ENCODE results near the gene DMXL1.

Gene DMXL1

DNA sequence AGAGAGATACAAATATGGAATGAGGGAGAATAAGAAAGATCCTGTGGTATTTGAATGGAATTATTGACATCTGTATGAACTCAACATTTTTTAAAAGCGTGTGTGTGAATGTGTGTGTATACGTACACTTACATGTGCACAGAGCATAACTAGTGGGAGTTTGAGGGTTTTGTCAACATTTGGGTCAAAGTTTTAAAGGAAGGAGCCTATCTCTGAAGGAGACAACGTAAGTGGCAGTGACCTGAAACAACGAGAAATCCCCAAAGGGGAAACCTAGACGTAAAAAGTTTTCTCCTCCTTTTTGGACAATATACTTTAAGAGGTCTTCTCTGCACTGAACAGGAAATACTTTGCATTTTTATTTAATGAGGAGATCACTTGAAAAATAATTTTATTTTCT, 42.3 kb upstream of the DMXL1 start:
- ATAC-seq (ENCODE audit: low read depth) (no peak), DNase-seq (ENCODE audit: low spot score) (no peak)
- TF ChIP-seq, protein P1, sequence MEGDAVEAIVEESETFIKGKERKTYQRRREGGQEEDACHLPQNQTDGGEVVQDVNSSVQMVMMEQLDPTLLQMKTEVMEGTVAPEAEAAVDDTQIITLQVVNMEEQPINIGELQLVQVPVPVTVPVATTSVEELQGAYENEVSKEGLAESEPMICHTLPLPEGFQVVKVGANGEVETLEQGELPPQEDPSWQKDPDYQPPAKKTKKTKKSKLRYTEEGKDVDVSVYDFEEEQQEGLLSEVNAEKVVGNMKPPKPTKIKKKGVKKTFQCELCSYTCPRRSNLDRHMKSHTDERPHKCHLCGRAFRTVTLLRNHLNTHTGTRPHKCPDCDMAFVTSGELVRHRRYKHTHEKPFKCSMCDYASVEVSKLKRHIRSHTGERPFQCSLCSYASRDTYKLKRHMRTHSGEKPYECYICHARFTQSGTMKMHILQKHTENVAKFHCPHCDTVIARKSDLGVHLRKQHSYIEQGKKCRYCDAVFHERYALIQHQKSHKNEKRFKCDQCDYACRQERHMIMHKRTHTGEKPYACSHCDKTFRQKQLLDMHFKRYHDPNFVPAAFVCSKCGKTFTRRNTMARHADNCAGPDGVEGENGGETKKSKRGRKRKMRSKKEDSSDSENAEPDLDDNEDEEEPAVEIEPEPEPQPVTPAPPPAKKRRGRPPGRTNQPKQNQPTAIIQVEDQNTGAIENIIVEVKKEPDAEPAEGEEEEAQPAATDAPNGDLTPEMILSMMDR (IDR thresholded peaks at IDR 0.05; ENCODE audit: poor library complexity, severe bottlenecking) = no peak
- Histone ChIP-seq H3K36me3 (ENCODE audit: low read depth) (no peaks in the 10 kb centered on the region), H3K27ac (ENCODE audit: poor library complexity, severe bottlenecking) (no peak overlapping the region), H3K4me1 (ENCODE audit: insufficient read depth, poor library complexity, severe bottlenecking) (no peaks in the 10 kb centered on the region), H3K4me3 (ENCODE audit: severe bottlenecking) (no peak overlapping the region), H3K9me3 (ENCODE audit: severe bottlenecking) (no peaks in the 10 kb centered on the region), H3K27me3 (ENCODE audit: insufficient read depth, poor library complexity, severe bottlenecking) (no peaks in the 10 kb centered on the region)

DNA sequence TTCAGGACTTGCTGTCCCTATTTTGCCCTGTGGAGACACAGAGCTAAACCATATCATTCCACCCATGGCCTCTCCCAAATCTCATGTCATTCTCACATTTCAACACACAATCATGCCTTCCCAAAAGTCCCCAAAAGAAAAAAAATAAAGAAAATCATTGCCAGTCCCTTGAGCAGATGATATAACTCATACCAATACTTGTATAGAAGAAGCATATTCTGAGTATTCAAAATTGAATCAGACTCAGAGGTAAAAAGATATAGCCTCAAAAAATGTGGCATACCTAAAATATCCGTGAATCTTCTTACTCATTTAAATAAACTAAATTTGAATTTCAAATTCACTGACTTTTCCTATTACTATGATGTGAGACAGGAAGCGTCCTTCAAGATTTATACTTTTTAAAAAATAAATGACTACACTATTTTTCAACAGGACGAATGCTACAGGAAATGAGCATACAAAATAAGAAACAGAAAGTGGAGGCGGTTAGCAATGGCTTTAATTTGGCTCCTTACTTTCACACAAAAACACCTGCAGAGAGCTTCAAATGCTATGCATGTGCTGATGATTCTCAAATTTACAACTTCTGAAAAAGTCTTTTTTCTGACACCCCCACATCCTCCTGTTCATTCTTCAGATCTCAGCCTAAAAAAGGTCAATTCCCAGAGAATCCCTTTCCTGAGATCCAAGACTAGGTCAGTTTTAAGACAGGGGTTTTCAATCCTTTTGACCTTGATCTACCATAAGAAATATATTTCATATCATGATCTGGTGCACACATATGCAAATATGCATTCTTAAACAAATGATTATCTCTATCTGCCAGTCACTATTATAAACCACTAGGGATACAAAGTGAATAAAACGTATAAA, 39.6 kb upstream of the DMXL1 start:
- DNase-seq (ENCODE audit: low spot score) = no peak
- no peak for ATAC-seq (ENCODE audit: low read depth)
- H3K4me1 ChIP-seq (ENCODE audit: insufficient read depth, poor library complexity, severe bottlenecking) = peaks cover 7% of the 10 kb centered on the region
- H3K27me3 ChIP-seq (ENCODE audit: insufficient read depth, poor library complexity, severe bottlenecking) = no peaks in the 10 kb centered on the region
- no peak overlapping the region for H3K27ac ChIP-seq (ENCODE audit: poor library complexity, severe bottlenecking)
- no peak overlapping the region for H3K4me3 ChIP-seq (ENCODE audit: severe bottlenecking)
- TF ChIP-seq, protein P1 (IDR thresholded peaks at IDR 0.05; ENCODE audit: poor library complexity, severe bottlenecking) = no peak
- H3K9me3 ChIP-seq (ENCODE audit: severe bottlenecking) = no peaks in the 10 kb centered on the region
- no peaks in the 10 kb centered on the region for H3K36me3 ChIP-seq (ENCODE audit: low read depth)

DNA sequence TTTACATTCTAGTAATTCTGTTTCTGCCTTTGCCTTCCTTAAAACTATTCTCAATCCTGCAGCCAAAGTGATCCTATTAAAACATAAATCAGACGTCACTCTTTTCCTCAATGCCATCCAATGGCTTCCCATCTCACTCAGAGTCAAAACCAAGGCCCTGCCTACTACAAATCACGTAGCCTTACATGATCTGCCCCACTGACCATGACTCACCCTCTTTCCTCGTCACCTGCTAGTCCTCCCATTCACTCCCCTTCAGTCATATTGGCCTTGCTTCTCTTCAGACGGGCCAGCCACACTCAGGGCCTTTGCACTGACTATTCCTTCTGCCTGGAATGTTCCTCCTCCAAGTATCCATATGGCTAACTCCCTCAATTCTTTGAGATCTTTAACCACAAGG, 39.0 kb upstream of the DMXL1 start:
- ATAC-seq (ENCODE audit: low read depth) (no peak), DNase-seq (ENCODE audit: low spot score) (no peak)
- TF ChIP-seq, protein P1 (IDR thresholded peaks at IDR 0.05; ENCODE audit: poor library complexity, severe bottlenecking) = no peak
- Histone ChIP-seq H3K27ac (ENCODE audit: poor library complexity, severe bottlenecking) (no peak overlapping the region), H3K27me3 (ENCODE audit: insufficient read depth, poor library complexity, severe bottlenecking) (no peaks in the 10 kb centered on the region), H3K4me1 (ENCODE audit: insufficient read depth, poor library complexity, severe bottlenecking) (peaks cover 11% of the 10 kb centered on the region), H3K9me3 (ENCODE audit: severe bottlenecking) (no peaks in the 10 kb centered on the region), H3K36me3 (ENCODE audit: low read depth) (no peaks in the 10 kb centered on the region), H3K4me3 (ENCODE audit: severe bottlenecking) (no peak overlapping the region)

DNA sequence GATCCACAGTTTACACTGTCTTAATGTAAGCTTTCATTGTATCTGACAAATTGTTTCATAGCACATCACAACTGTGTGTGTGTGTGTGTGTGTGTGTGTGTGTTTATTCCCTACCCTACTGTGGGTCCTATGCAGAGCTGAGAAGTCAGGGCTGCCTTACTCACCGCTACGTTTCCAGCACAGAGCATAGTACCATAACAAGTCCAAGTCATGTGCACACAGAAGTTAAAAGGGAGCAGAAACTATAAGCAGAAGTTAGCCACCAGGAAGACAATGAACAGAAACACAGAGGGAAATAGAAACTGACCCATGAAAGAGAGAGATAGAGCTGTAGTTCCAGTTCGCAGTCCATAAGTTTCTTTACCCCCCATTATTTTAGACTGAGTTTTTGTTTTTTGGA, 38.2 kb upstream of the DMXL1 start:
- Histone ChIP-seq H3K27ac (ENCODE audit: poor library complexity, severe bottlenecking) (no peak overlapping the region), H3K4me1 (ENCODE audit: insufficient read depth, poor library complexity, severe bottlenecking) (peaks cover 11% of the 10 kb centered on the region), H3K4me3 (ENCODE audit: severe bottlenecking) (no peak overlapping the region), H3K27me3 (ENCODE audit: insufficient read depth, poor library complexity, severe bottlenecking) (no peaks in the 10 kb centered on the region), H3K36me3 (ENCODE audit: low read depth) (no peaks in the 10 kb centered on the region), H3K9me3 (ENCODE audit: severe bottlenecking) (no peaks in the 10 kb centered on the region)
- TF ChIP-seq, protein P1 (IDR thresholded peaks at IDR 0.05; ENCODE audit: poor library complexity, severe bottlenecking) = no peak
- DNase-seq (ENCODE audit: low spot score) (no peak), ATAC-seq (ENCODE audit: low read depth) (no peak)

DNA sequence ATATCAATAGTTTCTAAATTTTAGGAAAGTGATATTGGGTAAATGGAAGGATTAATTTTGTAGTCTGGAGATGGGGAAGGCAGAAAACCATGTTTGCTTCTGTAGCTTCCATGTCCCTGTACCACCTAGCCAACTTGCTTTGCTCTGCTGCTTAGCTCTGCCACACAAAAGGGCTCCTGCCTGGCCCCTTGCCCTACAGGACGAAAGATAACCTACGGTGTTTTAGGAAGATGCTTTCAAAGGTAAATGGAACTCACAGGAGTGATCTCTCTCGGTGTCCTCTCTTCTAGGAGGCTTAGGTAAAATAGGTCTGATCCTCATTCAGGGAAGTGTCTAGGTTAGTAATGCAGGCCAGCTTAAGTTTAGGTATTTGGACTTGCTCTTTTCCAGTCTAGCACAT, 37.8 kb upstream of the DMXL1 start:
- no peak for ATAC-seq (ENCODE audit: low read depth)
- no peaks in the 10 kb centered on the region for H3K9me3 ChIP-seq (ENCODE audit: severe bottlenecking)
- no peak for DNase-seq (ENCODE audit: low spot score)
- no peaks in the 10 kb centered on the region for H3K27me3 ChIP-seq (ENCODE audit: insufficient read depth, poor library complexity, severe bottlenecking)
- H3K36me3 ChIP-seq (ENCODE audit: low read depth) = no peaks in the 10 kb centered on the region
- peaks cover 11% of the 10 kb centered on the region for H3K4me1 ChIP-seq (ENCODE audit: insufficient read depth, poor library complexity, severe bottlenecking)
- no peak overlapping the region for H3K27ac ChIP-seq (ENCODE audit: poor library complexity, severe bottlenecking)
- H3K4me3 ChIP-seq (ENCODE audit: severe bottlenecking) = no peak overlapping the region
- TF ChIP-seq, protein P1 (IDR thresholded peaks at IDR 0.05; ENCODE audit: poor library complexity, severe bottlenecking) = no peak

Measured in RWPE2 (cell line).